Type B pancreatic cell (in vitro differentiated cells): ENCODE results near the gene MPZL1. TPM values are rescaled to one million over a fixed set of nuclear protein-coding genes. Genes with fewer than 3 reads are reported as not detected.

Source experiments
- DNase-seq: peaks from one replicate; pipeline ENCODE4 v3.0.0; 2021; ENCODE audit warnings: mixed read lengths; ENCODE audit not compliant: unreplicated experiment; ENCODE audit errors: extremely low spot score
- H3K27ac Mint-ChIP-seq: 2 replicates; pipeline ENCODE4 v1.8.0; 2021; ENCODE audit warnings: mild to moderate bottlenecking, mixed read lengths
- H3K27me3 Mint-ChIP-seq: 2 replicates; pipeline ENCODE4 v1.8.0; 2021; ENCODE audit warnings: mixed read lengths
- H3K36me3 Mint-ChIP-seq: 2 replicates; pipeline ENCODE4 v1.8.0; 2021; ENCODE audit warnings: mixed read lengths
- H3K4me1 Mint-ChIP-seq: one replicate; pipeline ENCODE4 v1.8.0; 2021; ENCODE audit warnings: mixed read lengths; ENCODE audit not compliant: unreplicated experiment
- H3K4me3 Mint-ChIP-seq: 2 replicates; pipeline ENCODE4 v1.8.0; 2021; ENCODE audit warnings: mild to moderate bottlenecking, mixed read lengths
- H3K9me3 Mint-ChIP-seq: 2 replicates; pipeline ENCODE4 v1.8.0; 2021; ENCODE audit warnings: mixed read lengths
- total RNA-seq: library from RNA; stranded (reverse); gene quantifications from 2 replicates; pipeline ENCODE4 v1.2.1, GENCODE V29; 2021; ENCODE audit warnings: low replicate concordance
- TF ChIP-seq, protein P1 (sequence below): fragments of 200-600 bp; sonication (generic); conservative IDR thresholded peaks from 2 replicates; pipeline ENCODE4 v1.5.0; 2021; ENCODE audit warnings: antibody characterized with exemption, mild to moderate bottlenecking

The MPZL1 gene
- total RNA-seq, 1 donor from 2014 or later, result 103 TPM

DNA sequence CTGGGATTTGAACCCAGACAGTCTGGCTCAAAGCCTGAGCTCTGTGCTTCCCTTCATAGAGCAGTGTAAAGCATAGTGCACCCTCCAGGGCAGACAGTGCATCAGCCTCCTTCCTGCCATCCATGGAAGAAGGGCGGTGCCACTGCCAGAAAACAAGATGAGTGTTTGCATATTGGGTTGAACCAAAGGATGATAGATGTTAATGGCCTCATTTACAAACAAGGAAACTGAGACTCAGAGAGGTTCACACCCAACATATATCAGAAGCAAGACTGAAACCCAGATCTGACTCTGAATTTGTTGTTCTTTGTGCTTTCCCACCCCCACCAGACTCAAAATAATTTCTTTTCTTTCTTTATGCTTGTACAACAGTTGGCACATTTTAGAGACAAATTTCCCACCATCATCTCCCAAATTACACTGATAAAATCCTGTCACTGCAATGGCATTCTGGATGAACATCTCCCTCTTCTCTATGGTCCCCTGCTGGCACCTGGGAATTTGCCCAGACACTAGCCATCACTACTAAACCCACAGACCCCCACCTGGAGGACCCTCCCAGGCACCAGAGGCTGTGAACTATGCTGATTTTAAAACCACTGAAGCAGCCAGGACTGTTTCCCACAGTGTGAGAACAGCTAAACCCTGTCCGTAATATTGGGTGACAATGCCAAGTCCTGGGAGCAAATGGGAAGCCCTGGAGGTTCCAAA lies 45.4 kb upstream of the MPZL1 start:
- Mint-ChIP-seq H3K27ac (no peak overlapping the region), H3K9me3 (peaks cover 5% of the 10 kb centered on the region), H3K27me3 (peaks cover 3% of the 10 kb centered on the region)

DNA sequence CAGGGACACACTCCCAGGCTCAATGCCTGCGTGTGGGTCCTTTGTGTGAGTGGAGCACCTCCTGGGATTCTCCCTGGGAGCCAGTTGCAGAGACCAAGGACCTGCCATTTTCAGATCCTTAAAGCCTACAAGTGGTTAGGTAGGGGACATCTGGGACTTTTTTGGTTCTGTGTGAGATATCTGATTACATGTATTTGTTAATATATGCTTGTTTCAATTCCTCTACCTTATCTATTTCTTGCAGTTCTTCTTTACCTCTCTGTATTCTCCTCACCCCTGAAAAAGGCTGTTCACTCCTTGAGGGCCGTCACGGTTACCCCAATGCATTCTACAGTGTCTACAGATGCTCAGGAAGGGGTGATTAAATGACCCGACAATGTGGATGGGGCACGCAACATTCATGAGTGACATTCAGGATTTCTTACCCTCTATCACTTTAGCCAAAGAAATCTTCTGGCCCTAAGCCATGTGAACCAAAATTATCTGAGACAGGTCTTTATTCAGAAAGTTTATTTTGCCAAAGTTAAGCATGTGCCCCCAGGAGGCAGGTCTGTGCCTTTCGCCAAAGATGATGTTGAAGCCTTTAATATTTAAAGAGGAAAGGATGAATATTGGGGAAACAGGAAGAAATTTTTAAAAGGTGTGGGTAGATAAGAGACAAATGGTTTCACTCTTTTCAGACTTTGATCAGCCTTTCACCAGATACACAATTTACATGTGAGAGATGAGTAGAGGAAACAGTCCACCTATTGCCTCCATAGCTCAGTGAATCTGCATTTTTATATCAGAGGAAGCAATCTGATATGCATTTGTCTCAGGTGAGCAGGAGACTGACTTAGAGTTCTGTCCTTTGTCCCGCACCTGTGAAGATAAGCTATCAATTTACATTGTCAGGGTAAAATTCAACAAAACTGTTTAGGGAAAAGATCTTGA lies 44.6 kb upstream of the MPZL1 start:
- Mint-ChIP-seq H3K36me3 (no peaks in the 10 kb centered on the region), H3K9me3 (peaks cover under 1% of the 10 kb centered on the region), H3K27me3 (no peaks in the 10 kb centered on the region), H3K4me3 (no peak overlapping the region), H3K27ac (no peak overlapping the region), H3K4me1 (peaks cover 4% of the 10 kb centered on the region)
- DNase-seq, result no peak
- TF ChIP-seq, protein P1, sequence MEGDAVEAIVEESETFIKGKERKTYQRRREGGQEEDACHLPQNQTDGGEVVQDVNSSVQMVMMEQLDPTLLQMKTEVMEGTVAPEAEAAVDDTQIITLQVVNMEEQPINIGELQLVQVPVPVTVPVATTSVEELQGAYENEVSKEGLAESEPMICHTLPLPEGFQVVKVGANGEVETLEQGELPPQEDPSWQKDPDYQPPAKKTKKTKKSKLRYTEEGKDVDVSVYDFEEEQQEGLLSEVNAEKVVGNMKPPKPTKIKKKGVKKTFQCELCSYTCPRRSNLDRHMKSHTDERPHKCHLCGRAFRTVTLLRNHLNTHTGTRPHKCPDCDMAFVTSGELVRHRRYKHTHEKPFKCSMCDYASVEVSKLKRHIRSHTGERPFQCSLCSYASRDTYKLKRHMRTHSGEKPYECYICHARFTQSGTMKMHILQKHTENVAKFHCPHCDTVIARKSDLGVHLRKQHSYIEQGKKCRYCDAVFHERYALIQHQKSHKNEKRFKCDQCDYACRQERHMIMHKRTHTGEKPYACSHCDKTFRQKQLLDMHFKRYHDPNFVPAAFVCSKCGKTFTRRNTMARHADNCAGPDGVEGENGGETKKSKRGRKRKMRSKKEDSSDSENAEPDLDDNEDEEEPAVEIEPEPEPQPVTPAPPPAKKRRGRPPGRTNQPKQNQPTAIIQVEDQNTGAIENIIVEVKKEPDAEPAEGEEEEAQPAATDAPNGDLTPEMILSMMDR, result no peak

More for the DNA sequence above, 45.4 kb upstream of the MPZL1 start:
- Mint-ChIP-seq H3K4me1 (peaks cover 4% of the 10 kb centered on the region), H3K4me3 (no peak overlapping the region), H3K36me3 (no peaks in the 10 kb centered on the region)
- DNase-seq, result no peak
- TF ChIP-seq, protein P1, result no peak

GRCh38 chr1:167678422-167678821 lies 43.4 kb upstream of the MPZL1 start:
- no peaks in the 10 kb centered on the region for H3K36me3 Mint-ChIP-seq
- TF ChIP-seq, protein P1, result no peak

DNA sequence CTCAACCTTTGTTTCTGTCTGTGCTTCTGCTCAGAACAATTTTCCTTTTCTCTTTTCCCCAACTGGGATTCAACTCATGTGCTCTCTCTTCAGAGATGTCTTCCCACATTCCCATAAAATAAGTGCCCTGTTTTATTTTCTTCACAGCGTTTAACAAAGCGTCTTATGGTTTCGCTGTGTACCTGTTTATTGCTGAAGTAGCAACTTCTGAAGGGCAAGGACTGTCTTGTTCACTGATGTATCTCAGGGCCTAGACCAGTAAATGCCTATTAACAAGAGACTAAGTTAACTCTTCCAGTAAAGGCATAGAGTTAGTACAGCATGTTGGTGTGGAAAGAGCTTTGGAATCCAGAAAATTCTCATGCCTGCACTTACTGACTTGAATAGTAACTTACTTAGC lies 42.9 kb upstream of the MPZL1 start:
- Mint-ChIP-seq H3K4me3 (no peak overlapping the region), H3K27ac (no peak overlapping the region)
- TF ChIP-seq, protein P1, result no peak

More at GRCh38 chr1:167678422-167678821, 43.4 kb upstream of the MPZL1 start:
- Mint-ChIP-seq H3K9me3 (no peaks in the 10 kb centered on the region), H3K4me1 (peaks cover 6% of the 10 kb centered on the region), H3K27ac (no peak overlapping the region), H3K27me3 (peaks cover 1% of the 10 kb centered on the region), H3K4me3 (no peak overlapping the region)
- no peak for DNase-seq

GRCh38 chr1:167679714-167680113 lies 42.1 kb upstream of the MPZL1 start:
- no peak overlapping the region for H3K4me3 Mint-ChIP-seq
- H3K9me3 Mint-ChIP-seq, result no peaks in the 10 kb centered on the region
- H3K36me3 Mint-ChIP-seq, result no peaks in the 10 kb centered on the region
- no peak overlapping the region for H3K27ac Mint-ChIP-seq
- DNase-seq, result no peak
- H3K27me3 Mint-ChIP-seq, result peaks cover 9% of the 10 kb centered on the region
- peaks cover 15% of the 10 kb centered on the region for H3K4me1 Mint-ChIP-seq
- TF ChIP-seq, protein P1, result no peak

More for the DNA sequence above, 42.9 kb upstream of the MPZL1 start:
- no peak for DNase-seq
- H3K36me3 Mint-ChIP-seq, result no peaks in the 10 kb centered on the region
- H3K9me3 Mint-ChIP-seq, result no peaks in the 10 kb centered on the region
- H3K27me3 Mint-ChIP-seq, result peaks cover 5% of the 10 kb centered on the region
- peaks cover 10% of the 10 kb centered on the region for H3K4me1 Mint-ChIP-seq
